HepG2 (cell line): ENCODE data around the gene ALK.

Experiments
- FOXP1 ChIP-seq, 2 experiments: fragments of 450-650 bp in 1 of 2; IDR thresholded peaks; 2 replicates each; pipeline ENCODE4 v1.6.1; 2017 to 2018; ENCODE audit warnings: antibody characterized with exemption in 1 of 2
- KAT8 ChIP-seq: IDR thresholded peaks from 2 replicates; pipeline ENCODE4 v1.6.1; 2016; ENCODE audit warnings: missing genetic modification reagents, missing compliant biosample characterization
- ZNF24 ChIP-seq: fragments of 450-650 bp; IDR thresholded peaks from 2 replicates; pipeline ENCODE4 v1.6.1; 2017; ENCODE audit warnings: antibody characterized with exemption, mild to moderate bottlenecking
- ZNF678 ChIP-seq: sonication (generic); formaldehyde crosslinking; IDR thresholded peaks from 2 replicates; pipeline ENCODE4 v1.4.0; 2020; ENCODE audit warnings: mild to moderate bottlenecking, missing genetic modification reagents
- TF ChIP-seq, protein P1 (sequence below), 2 experiments: fragments of 450-650 bp in 1 of 2; sonication (generic) in 1 of 2; formaldehyde crosslinking; IDR thresholded peaks; 2 replicates each; pipeline versions ENCODE4 v1.5.0 to v1.8.0; 2020 to 2022; ENCODE audit warnings: mild to moderate bottlenecking in 1 of 2, missing genetic modification reagents in 1 of 2

DNA sequence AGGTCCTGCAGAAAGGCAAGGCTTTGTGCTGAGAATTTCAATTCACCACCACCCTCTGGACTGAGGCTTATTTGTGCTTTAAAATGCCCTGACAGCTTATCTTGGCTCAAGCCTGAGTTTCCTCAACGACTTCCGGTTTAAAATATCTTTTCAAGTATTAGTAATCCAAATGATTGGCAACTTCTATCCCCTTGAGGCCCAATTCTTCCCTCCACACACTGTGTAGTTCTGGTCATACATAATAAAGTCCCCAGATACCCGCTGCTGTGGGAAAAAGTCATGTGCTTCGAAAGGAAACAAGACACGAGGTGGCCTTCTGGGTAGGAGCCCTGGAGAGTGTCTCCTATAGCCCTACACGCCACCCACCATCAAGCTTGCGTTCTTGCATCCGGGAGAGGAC, 393.4 kb downstream of the ALK start:
- TF ChIP-seq ZNF678 (no peak), FOXP1 (IDR thresholded peaks at IDR 0.05) (no peak), FOXP1 (CRISPR knock-in tag; IDR thresholded peaks at IDR 0.05) (no peak), ZNF24 (no peak), KAT8 (CRISPR knock-in tag) (no peak)
- TF ChIP-seq, protein P1, sequence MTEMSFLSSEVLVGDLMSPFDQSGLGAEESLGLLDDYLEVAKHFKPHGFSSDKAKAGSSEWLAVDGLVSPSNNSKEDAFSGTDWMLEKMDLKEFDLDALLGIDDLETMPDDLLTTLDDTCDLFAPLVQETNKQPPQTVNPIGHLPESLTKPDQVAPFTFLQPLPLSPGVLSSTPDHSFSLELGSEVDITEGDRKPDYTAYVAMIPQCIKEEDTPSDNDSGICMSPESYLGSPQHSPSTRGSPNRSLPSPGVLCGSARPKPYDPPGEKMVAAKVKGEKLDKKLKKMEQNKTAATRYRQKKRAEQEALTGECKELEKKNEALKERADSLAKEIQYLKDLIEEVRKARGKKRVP (CRISPR knock-in tag; IDR thresholded peaks at IDR 0.05) = no peak
